ENCODE measurements around the gene MID1.

The MID1 gene, protein sequence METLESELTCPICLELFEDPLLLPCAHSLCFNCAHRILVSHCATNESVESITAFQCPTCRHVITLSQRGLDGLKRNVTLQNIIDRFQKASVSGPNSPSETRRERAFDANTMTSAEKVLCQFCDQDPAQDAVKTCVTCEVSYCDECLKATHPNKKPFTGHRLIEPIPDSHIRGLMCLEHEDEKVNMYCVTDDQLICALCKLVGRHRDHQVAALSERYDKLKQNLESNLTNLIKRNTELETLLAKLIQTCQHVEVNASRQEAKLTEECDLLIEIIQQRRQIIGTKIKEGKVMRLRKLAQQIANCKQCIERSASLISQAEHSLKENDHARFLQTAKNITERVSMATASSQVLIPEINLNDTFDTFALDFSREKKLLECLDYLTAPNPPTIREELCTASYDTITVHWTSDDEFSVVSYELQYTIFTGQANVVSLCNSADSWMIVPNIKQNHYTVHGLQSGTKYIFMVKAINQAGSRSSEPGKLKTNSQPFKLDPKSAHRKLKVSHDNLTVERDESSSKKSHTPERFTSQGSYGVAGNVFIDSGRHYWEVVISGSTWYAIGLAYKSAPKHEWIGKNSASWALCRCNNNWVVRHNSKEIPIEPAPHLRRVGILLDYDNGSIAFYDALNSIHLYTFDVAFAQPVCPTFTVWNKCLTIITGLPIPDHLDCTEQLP

DNA sequence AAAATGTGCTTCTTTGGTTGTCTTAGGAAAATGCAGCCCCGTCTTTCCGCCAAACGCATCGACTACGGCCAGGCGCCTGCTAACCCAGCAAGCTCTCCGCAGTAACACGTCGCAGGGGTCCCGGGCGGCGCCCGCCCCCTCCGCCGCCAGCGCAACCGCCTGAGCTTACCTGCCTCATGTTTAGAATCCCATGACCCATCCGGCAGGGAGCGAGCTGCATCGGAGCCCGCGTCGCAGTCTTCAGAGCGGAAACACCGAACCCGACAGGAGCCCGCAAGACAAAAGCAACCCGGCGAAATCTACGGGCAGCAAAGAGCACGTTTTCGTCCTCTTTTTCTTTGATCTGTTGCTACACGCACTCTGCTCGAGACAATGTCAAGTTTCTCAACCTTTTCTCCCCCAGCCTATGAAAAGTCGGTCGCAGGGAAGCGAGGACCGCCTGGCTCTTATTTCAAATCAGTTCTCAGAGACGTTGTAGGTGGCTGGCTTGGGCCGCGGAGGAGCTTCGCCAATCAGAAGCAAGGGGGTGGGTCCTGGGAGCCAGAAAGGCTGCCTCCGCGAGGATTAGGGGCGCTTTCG lies at the start of gene MID1:
Gene MID1, minus strand, starts transcription at position 465 of the 579 bp plus-strand sequence. CDS start 53,038 bp downstream, outside the sequence.
- DNase-seq (ENCODE audit: low read depth): peak; percentile 79

DNA sequence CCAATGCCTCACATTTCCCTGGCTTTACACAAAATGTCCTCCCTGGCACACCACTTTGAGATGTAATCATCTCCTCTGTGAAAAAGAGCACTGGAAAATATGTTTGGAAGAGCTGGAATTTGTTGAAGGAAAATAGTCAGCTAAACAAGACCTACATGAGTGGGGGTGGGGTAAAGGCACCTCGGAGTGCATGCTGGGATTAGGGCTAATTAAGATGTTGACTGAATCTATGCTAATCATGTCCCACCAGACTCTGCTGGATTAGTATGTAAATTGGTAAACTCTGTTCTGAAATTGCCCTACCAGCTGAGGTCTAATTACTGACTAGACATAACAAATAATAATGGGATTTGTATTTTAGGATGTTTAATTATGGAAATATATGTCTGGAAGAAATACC lies 46.8 kb upstream of the MID1 start:
- DNase-seq (ENCODE audit: low read depth): no peak

DNA sequence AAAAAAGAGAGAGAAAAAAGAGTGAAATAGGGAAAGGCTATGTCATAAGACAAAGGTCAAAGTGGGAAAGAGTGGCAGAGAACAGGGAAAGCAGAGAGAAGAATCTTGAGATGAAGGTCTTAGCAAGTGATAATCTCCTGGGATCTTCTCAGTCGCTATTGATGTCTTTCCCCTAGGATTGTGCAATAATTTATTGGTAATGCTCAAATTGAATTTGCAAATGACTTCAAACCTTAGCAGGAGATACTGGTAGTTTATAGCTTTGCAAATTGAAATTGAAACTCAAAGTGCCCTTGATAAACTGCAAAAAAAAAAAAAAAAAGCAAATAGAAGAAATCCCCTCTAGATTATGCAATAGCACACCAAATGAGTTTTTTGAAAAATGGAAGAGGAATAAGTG lies 45.7 kb upstream of the MID1 start:
- DNase-seq (ENCODE audit: low read depth): no peak

DNA sequence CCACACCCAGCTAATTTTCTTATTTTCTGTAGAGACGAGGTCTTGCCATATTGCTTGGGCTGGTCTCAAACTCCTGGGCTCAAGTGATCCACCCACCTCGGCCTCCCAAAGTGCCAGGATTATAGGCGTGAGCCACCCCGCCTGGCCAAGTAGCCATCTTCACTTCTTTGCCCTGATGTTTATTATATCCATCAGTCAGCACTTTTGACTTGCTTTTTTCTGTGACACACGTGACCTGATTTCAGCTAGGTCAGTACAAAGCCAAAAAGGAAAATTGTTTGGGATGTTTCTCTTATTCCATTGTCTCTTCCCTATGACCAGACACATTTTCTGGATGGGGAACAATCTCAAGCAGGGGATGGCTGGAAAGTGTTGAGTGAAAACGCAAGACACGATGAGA lies 45.3 kb upstream of the MID1 start:
- no peak for DNase-seq (ENCODE audit: low read depth)

DNA sequence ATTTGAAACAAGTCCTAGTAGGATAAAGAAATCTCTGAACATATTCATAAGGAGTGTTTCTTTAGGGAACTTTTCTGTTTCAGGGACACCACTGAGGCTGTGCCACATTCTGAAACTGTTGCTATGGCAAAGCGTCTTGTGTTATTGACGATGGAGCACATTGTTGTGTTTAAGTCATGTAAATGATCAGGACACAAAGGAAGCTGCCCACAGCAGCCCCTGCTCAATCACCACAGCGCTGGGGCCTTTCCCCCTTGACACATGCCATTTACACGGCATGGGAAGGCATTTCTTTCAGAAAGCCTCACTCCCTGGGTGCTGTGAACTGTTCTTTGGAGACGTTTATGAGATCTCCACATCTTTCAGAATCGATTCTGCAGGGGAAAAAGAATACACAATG lies 39.8 kb upstream of the MID1 start:
- no peak for DNase-seq (ENCODE audit: low read depth)

DNA sequence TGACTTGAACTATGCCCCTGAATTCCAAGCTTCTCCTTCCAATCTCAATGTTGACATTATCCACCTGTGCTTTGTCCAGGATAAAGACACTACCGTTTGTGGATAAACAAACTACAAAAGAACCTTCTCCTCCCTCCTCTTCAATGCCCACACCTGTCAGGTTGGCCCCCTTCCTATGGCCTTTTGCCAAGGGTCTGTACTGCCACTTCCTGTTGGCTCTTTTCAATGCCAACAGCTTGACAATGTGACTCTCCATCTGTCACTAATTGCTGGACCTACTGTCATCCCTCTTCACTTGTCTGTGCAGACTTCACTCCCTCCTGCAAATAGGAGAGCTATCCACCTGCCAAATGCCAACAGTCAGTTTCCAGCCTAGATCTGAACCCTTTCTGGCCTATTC lies 35.8 kb upstream of the MID1 start:
- no peak for DNase-seq (ENCODE audit: low read depth)

DNA sequence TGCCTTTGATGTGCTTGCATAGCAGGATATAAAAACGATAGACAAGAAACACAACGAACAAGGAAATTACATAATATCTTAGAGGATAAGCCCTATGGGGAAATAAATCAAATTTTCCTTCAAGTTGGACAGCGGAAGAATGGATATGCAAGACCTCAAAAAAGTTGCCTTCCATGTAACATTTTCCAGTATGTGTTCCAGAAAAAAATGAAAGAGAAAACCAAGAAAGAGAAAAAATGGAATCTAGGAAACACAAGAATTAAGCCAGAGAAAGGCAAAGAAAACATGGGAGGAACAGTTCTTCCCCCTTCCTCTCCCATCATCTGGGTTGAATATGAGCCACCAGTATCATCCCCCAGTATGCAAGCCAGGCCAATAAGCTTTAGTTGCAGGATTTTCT lies 34.6 kb upstream of the MID1 start:
- no peak for DNase-seq (ENCODE audit: low read depth)

DNA sequence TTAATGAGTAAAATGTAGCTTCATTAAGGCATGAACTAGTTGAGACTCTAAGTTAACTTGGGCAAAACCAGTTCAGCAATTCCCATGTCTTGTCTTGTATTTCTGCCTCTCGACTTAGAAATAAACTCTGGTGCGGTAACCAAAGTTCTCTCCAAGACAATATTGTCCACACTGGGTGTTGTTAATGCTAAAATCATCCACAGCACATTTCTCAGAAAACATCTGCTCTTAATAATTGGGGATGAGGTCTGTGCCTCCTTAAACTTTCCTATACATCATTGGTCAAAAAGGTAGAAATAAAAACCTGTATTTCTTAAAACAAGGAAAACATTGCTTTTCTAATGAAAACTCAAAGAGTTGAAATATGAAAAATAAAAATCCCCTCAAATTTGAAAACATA lies 32.9 kb upstream of the MID1 start:
- DNase-seq (ENCODE audit: low read depth): no peak

DNA sequence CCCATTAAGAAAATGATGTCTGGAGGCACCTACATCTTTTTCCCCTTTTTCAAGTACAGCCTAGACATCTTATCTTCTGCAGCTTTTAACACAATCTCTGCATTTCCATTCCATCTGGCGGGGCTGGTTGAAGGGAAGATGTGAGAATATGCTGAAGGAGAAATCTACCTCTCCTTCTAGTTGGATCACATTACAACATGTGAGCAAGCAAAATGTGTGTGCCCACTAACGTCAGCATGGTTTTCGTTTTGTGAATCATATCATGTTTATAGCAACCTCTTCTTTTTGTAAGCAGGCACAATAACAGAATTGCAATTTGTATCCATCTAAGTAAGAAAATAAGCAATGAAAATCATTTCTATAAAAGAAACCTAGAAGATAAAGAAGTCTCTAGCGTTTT lies 28.9 kb upstream of the MID1 start:
- peak; percentile 66 for DNase-seq (ENCODE audit: low read depth)

DNA sequence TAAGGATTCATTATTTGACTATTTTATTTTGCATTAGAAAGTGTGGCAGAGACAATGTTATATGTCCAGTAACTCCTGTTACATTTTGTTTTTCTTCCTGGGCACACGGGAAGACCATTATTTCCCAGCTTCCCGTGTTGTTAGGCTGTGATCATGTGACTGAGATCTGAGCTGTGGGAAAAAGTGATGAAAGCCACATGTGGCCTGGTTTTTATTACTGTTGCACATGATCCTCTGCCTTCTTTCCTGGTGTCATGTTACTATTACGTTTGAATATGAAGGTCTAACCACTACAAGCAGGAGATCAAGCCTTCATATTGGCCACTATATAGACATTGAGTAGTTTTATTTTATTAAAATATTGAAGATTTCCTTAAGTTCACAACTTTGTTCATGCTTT lies 28.2 kb upstream of the MID1 start:
- DNase-seq (ENCODE audit: low read depth): peak; percentile 67

DNA sequence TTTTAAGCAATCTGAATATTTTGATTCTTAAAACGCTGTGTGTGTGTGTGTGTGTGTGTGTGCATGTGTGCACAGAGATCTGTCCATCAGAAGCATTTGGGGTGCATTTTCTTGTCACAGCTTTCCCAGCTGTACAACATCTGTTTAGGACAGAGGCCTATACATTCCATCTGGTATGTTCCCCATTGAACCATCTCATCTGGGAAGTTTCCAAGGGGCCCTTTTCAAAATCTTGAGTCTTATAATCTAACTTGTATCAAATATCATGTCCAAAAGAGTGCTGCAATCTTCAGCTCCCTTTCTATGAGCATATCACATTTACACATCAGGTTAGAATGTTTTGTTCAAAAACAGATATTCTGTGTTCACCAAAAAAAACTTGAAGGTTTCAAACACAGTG lies 16.5 kb upstream of the MID1 start:
- DNase-seq (ENCODE audit: low read depth): no peak

DNA sequence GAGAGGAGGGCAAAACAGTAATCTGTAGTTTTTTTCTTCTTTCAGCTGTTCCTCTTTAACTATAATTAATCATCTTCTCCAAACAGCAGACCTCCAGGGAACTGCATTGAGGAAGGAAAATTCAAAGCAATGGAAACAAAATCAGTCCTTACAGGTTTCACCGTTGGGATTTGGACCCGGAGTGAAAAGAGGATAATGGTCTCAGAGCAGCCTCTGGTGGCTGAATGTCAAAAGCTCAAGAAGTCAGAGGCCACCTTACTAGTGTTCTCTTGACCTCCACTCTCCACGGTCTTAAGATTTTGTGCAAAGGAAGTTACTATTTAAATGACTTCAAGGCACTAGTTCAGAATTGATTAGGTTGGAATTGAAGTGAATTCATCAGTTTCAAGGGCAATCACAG lies 16.0 kb upstream of the MID1 start:
- DNase-seq (ENCODE audit: low read depth): peak; percentile 63

DNA sequence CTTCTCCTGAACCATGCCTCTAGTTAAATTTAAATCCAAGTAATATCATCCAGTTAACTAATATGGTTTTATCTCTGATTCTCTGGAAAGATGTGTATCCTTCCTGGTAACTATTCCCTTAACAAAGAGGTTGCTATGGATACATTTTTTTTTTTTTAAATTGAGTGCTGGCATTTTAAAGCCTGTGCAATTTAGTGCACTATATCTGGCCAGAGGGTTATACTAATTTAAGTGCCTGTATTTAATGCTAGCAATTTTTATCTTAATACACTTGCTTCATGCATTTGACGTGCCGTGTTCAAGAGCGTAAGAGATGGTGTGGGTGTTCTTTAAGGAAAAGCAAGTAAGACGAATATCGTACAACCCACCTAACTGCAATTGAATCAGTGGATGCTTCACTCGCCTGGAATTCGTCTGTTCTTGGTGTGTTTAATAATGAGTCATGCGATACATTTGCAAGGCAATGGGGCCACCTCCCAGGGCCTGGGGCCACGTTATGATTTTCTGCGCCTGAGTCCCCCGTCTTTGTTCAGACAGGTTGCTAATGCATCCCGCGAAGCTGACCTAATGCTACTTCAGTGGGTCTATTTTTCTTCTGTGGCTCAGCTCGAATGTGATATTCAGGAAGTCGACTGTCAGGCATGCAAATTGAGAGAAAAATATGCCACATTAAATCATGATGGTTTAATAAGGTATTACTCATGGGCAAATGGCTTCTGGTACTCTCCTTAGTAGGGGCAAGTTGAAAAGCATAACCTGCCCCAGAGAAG lies 14.2 kb upstream of the MID1 start:
- DNase-seq (ENCODE audit: low read depth): peak; percentile 82

DNA sequence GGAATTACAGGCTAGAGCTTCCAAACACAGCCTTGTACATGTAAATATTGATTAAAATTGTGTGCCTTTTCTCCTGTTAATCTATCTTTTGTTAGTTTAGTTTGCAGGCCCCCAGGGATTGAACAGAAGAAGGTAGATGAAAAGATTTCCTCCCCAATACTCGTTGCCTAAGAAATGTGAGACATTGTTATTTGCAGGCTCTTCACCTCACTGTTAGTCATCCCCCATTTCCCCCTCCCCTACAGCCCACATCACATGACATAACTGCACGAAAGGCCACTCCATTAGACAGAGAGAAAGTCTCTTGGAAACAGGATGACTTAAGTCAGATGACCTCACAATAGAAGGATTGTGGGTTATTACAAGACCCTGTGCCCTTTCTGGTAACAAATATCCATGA lies 13.3 kb upstream of the MID1 start:
- DNase-seq (ENCODE audit: low read depth): peak; percentile 86

DNA sequence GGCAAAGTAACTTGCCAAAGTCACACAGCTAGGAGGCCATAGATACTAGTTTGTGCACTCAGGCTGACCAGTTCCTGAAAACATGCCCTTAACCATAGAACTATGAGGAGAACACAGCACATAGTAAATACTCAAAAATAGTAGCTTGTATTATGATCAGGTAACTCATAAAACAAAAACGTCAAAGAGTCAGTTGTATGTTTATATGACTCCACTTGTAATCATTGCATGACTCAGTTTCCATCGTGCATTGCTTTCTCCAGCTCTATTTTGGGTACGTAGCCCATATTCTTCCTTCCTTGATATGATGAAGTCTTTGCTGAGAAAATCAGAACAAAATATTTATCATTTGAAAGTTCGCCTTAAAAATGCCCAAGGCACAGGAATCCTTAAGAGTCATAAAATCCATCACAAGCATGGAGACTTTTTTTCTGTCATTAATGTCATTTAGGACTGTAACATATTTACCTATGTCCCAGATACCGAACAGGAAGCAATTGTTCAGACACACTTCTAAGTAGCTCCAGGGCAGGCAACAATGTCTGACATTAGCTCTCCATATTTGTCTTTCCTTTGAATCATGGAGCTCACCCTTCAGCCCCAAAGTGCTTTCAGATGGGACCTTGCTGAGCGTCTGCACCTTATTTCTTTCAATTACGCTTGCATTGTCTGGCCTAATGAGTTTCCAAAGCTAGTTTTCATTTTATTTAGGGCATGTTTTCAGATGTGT lies 11.2 kb upstream of the MID1 start:
- DNase-seq (ENCODE audit: low read depth): no peak

DNA sequence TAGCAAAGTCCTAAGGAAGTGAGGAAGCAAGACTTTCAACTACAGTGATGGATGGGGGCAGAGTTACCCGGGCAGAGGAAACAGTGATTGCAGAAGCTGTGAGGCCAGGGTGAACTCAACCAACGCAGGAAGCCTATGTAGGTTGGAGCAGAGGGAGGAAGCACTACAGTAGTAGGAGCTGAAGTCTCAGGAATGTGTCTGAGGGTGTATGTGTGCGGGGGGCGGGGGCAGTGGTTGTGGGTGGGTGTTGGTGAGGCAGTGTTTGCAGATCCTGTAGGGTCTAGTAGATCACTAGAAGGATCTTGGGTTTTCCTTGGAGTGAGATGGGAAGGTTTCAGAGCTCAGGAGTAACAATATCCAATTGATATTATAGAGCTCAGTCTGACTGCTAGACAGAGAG lies 9.9 kb upstream of the MID1 start:
- DNase-seq (ENCODE audit: low read depth): no peak

DNA sequence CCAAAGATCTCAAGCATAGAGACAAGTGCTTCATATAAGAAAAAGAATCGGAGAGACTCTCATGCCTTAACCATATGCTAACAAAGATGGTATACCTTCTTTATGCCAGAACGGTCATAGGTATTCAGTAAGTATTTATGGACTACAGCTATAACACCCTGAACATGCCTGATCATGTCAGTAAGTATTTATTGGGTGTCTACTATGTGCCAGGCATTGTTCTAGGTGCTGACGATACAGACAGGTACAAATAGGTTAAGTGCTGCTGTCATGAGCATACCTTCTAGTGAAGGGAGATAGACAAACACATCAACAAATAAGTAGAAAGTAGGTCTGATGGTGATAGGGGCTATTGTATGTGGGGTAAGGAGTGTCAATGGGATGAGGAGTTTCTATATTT lies 9.5 kb upstream of the MID1 start:
- no peak for DNase-seq (ENCODE audit: low read depth)

DNA sequence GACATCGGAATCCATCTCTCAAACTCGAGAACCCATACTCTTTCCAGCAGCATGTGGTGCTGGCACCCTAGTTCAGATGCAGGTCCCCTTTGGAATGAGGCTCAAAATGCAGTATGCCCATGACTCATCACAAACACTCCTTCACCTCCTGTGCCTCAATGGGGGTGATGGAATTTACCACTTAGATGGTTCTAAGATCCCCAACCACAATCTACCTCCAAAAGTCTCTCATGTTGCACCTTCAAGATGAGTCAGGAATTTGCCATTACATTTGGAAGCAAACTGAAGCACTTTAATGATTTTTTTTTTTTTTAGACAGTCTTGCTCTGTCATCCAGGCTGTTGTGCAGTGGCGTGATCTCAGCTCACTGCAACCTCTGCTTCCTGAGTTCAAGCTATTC lies 8.5 kb upstream of the MID1 start:
- no peak for DNase-seq (ENCODE audit: low read depth)

DNA sequence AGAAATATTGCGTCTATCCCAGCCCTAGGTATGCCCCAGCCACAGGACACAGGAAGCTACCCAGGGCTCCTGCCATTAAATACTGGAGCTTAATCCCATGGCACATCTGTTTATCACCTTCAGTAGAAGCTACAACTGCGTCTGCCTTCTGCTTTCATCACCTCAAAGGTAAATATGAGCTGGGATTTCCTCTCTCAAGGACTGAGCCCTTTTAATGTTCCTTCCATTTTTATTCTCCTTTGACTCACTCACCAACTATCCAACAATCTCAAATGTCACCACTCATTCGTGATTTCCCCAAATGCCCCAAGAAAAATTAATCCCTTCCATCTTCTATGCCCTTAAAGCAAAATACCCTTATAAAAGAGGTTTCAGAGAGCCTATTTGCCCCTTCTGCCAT lies 1.8 kb upstream of the MID1 start:
- DNase-seq (ENCODE audit: low read depth): no peak

DNA sequence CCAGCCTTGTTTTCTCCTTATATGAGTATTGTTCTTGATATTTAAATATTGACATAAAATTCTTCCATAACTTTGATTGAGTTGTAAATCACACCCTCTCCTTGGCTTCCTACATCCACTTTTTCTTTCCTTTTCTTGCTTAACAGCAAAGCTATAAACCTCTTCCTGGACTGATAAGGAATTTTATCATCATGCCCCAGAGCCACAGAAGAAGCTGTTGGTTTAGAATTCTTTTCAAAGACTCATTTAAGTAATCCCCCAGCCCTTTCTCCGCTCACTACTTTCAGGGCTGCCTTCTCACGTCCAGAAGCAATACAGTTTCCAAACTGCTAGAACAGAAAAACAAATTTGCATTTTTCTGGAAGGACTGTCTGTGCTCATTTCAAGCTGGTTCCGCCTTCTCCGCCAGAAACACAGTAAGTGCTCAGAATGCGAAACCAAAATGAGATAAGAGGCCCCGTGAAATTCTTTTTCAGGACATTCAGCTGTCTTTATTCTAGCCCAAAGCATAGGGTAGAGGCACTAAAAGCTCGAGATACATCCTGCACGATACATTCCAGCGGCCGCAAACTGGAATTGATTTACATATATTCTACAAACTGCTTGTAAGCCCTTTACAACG lies 849 bp downstream of the MID1 start:
- DNase-seq (ENCODE audit: low read depth): peak; percentile 50

DNA sequence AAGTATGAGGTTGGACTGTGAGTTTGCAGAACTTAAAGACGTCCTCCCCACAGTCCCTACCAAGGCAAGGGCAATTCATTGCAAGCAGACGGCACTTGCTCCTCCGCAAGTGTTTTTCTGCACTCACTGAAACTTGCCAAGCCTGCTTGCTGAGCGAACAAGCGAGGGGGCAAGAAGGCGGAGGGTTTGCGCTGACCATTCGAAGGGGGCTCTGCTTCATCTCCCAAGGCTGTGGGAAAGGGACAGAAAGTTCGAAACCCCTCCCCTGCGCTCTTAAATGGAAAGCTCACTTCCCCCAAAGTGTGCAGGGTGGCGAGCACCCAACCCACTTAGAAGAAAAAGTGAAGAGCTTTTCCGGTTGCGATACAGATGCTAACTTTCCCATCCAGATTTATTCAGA lies 1.4 kb downstream of the MID1 start:
- DNase-seq (ENCODE audit: low read depth): peak; percentile 23

DNA sequence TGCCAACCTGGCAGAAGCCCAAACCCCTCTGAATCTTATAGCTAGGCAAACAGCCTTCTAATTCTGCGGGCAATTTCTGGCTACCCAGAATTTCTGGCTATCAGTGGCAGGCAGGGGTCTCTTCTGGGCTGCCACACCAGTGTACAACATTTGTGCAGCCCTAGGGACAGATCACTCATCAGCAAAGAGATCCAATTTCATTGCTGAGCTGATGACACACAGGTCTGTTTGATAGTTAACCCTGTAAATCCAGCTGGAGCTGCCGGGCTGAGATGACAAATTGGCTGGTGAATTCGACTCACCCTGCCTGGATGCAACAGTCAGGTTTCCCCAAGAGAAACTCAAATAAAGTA lies 2.4 kb downstream of the MID1 start:
- DNase-seq (ENCODE audit: low read depth): peak; percentile 32
